Naive thymus-derived CD8-positive, alpha-beta T cell (primary cell): Measurements from ENCODE around the gene COLQ. TPM values are rescaled to one million over a fixed set of nuclear protein-coding genes. Genes with fewer than 3 reads are reported as not detected.

Source experiments
- ATAC-seq, 2 donors: fragments of 150-1000 bp; cut with Tn5 transposase in 1 of 2; sonication (Bioruptor Pico), chemical (Tn5 transposase) in 1 of 2; 1 replicate in 1 of 2; 2 replicates in 1 of 2; pipeline ENCODE4 v1.10.0; 2021; ENCODE audit warnings: mild to moderate bottlenecking in 2 of 2, moderate library complexity in 2 of 2
- POLR2A ChIA-PET: fragments of 350-600 bp; sonication (Branson Sonifier 250); formaldehyde crosslinking; loops from one replicate; lab custom pipeline; 2021; ENCODE audit warnings: antibody characterized with exemption; lab: Charles Lee
- DNase-seq, 10 donors: peaks; one replicate each; pipeline versions ENCODE4 v3.0.0 to v3.0.0-alpha.2; 2020 to 2022
- H3K27ac Mint-ChIP-seq, 10 donors: one replicate each; pipeline ENCODE4 v1.8.0; 2020 to 2022; ENCODE audit warnings: mild to moderate bottlenecking in 10 of 10, mixed read lengths in 10 of 10, moderate library complexity in 4 of 10, inconsistent platforms in 1 of 10
- H3K27me3 Mint-ChIP-seq, 5 donors: one replicate each; pipeline ENCODE4 v1.8.0; 2021 to 2022; ENCODE audit warnings: mixed read lengths in 5 of 5
- H3K36me3 Mint-ChIP-seq, 3 donors: one replicate each; pipeline ENCODE4 v1.8.0; 2020 to 2022; ENCODE audit warnings: mixed read lengths in 3 of 3, mild to moderate bottlenecking in 2 of 3, inconsistent platforms in 1 of 3
- H3K4me1 Mint-ChIP-seq, 4 donors: one replicate each; pipeline ENCODE4 v1.8.0; 2021 to 2022; ENCODE audit warnings: mixed read lengths in 4 of 4
- H3K4me3 Mint-ChIP-seq, 10 donors: one replicate each; pipeline ENCODE4 v1.8.0; 2020 to 2022; ENCODE audit warnings: mild to moderate bottlenecking in 10 of 10, mixed read lengths in 10 of 10, moderate library complexity in 6 of 10, inconsistent platforms in 1 of 10
- H3K9me3 Mint-ChIP-seq, 9 donors: one replicate each; pipeline ENCODE4 v1.8.0; 2020 to 2022; ENCODE audit warnings: mixed read lengths in 9 of 9, mild to moderate bottlenecking in 3 of 9, inconsistent platforms in 1 of 9, moderate library complexity in 1 of 9
- polyA plus RNA-seq, 3 donors: library from polyadenylated mRNA; unstranded; fragments of 300-500 nt; fragmentation: Illumina TruSeq; gene quantifications; one replicate each; pipeline ENCODE4 v1.2.3, GENCODE V29; 2021
- total RNA-seq, 8 experiments: library from RNA in 2 of 8; stranded (reverse) in 2 of 8; gene quantifications; one replicate each; pipeline ENCODE4 v1.2.3 and lab custom pipeline; 2021 to 2026

COLQ gene
- total RNA-seq (1 to 10 TPM; 2.9 to 3.4 TPM), polyA plus RNA-seq (under 1 TPM in 2 of 3 donors, not detected in 1; 0.09 to 0.15 TPM), total RNA-seq (lab: John Stamatoyannopoulos, UW) (1.9 to 4.8 (median 3.0) reads per million in 6 experiments)

GRCh38 chr3:15521573-15521965, at the start of gene COLQ:
TSS of gene COLQ (minus strand) at chr3:15521706. CDS start at chr3:15521625, 81 bp downstream.
- ATAC-seq (no peak), DNase-seq (no peak)
- Mint-ChIP-seq H3K9me3 (peaks cover 0 to 3% (median 0%) of the 10 kb centered on the region in 9 donors), H3K4me3 (peak within 1 kb of the TSS in 9 of 10 donors; percentile 4 to 67 (median 38)), H3K4me1 (peaks cover 5 to 37% (median 14%) of the 10 kb centered on the region in 4 donors), H3K36me3 (peaks cover 0 to 6% (median 0%) of the 10 kb centered on the region in 3 donors), H3K27ac (peak within 1 kb of the TSS in 3 of 10 donors; percentile 27 to 83 (median 61)), H3K27me3 (peaks cover 0 to 12% (median 4%) of the 10 kb centered on the region in 5 donors)
- POLR2A ChIA-PET, result no interaction called here

GRCh38 chr3:15563190-15563589, 41.7 kb upstream of the COLQ start:
- Mint-ChIP-seq H3K27me3 (no peaks in the 10 kb centered on the region), H3K36me3 (peaks cover under 1 to 94% (median 26%) of the 10 kb centered on the region in 3 donors), H3K4me1 (peaks cover 0 to 6% (median 2%) of the 10 kb centered on the region in 4 donors), H3K27ac (peak overlapping the region in 1 of 10 donors; percentile 66), H3K4me3 (no peak overlapping the region), H3K9me3 (no peaks in the 10 kb centered on the region)
- no peak for DNase-seq
- no peak for ATAC-seq
- POLR2A ChIA-PET, result no interaction called here

- Mint-ChIP-seq H3K27ac (peak overlapping the region in 3 of 10 donors; percentile 12 to 66 (median 20)), H3K9me3 (no peaks in the 10 kb centered on the region), H3K4me1 (peaks cover 0 to 6% (median 4%) of the 10 kb centered on the region in 4 donors), H3K36me3 (peaks cover 0 to 87% (median 22%) of the 10 kb centered on the region in 3 donors), H3K27me3 (no peaks in the 10 kb centered on the region), H3K4me3 (no peak overlapping the region)
- POLR2A ChIA-PET, result no interaction called here
- ATAC-seq (no peak), DNase-seq (no peak)
These were observed 41.1 kb upstream of the COLQ start for GRCh38 chr3:15562560-15562959.

GRCh38 chr3:15558581-15558980, 37.1 kb upstream of the COLQ start:
- no peak overlapping the region for H3K27ac Mint-ChIP-seq
- H3K4me3 Mint-ChIP-seq, result no peak overlapping the region
- peaks cover 0 to 53% (median 17%) of the 10 kb centered on the region in 3 donors for H3K36me3 Mint-ChIP-seq

GRCh38 chr3:15557511-15557946, 36.0 kb upstream of the COLQ start:
- no peak overlapping the region for H3K4me3 Mint-ChIP-seq
- H3K27me3 Mint-ChIP-seq, result no peaks in the 10 kb centered on the region
- peak overlapping the region in 1 of 10 donors; percentile 36 for H3K27ac Mint-ChIP-seq
- peaks cover 0 to 46% (median 14%) of the 10 kb centered on the region in 3 donors for H3K36me3 Mint-ChIP-seq
- POLR2A ChIA-PET, result no interaction called here
- DNase-seq, result peak in 9 of 10 donors; percentile 19 to 66 (median 39)
- peak; percentile 90 to 91 for ATAC-seq
- no peaks in the 10 kb centered on the region for H3K9me3 Mint-ChIP-seq
- H3K4me1 Mint-ChIP-seq, result peaks cover 0 to 27% (median 8%) of the 10 kb centered on the region in 4 donors

More at GRCh38 chr3:15558581-15558980, 37.1 kb upstream of the COLQ start:
- no peaks in the 10 kb centered on the region for H3K9me3 Mint-ChIP-seq
- POLR2A ChIA-PET, result interaction anchor here (0.6 kb wide), 3 partner anchors 62 to 291 kb away, joined by 3 to 4 read pairs (median 4); no protein-coding TSS in a partner anchor
- H3K4me1 Mint-ChIP-seq, result peaks cover 0 to 27% (median 9%) of the 10 kb centered on the region in 4 donors
- no peaks in the 10 kb centered on the region for H3K27me3 Mint-ChIP-seq
- DNase-seq, result no peak
- ATAC-seq, result no peak

- ATAC-seq (peak in 1 of 2 donors; percentile 41), DNase-seq (no peak)
- H3K27ac Mint-ChIP-seq, result peak overlapping the region in 2 of 10 donors; percentile 11 to 40
- POLR2A ChIA-PET, result no interaction called here
- no peaks in the 10 kb centered on the region for H3K9me3 Mint-ChIP-seq
- H3K4me3 Mint-ChIP-seq, result no peak overlapping the region
- H3K4me1 Mint-ChIP-seq, result peaks cover 0 to 27% (median 8%) of the 10 kb centered on the region in 4 donors
- H3K27me3 Mint-ChIP-seq, result no peaks in the 10 kb centered on the region
- peaks cover 2 to 44% (median 15%) of the 10 kb centered on the region in 3 donors for H3K36me3 Mint-ChIP-seq
These were observed 35.0 kb upstream of the COLQ start for GRCh38 chr3:15556512-15556911.

GRCh38 chr3:15553749-15554148, 32.2 kb upstream of the COLQ start:
- POLR2A ChIA-PET, result no interaction called here
- Mint-ChIP-seq H3K4me1 (peaks cover 0 to 27% (median 7%) of the 10 kb centered on the region in 4 donors), H3K36me3 (peaks cover 17 to 31% (median 28%) of the 10 kb centered on the region in 3 donors), H3K27ac (peak overlapping the region in 2 of 10 donors; percentile 18 to 31), H3K9me3 (peaks cover 0 to 5% (median 0%) of the 10 kb centered on the region in 9 donors), H3K4me3 (no peak overlapping the region), H3K27me3 (no peaks in the 10 kb centered on the region)
- DNase-seq (no peak), ATAC-seq (no peak)

- Mint-ChIP-seq H3K9me3 (peaks cover 3 to 20% (median 5%) of the 10 kb centered on the region in 9 donors), H3K27me3 (no peaks in the 10 kb centered on the region), H3K4me1 (peaks cover 0 to 16% (median 4%) of the 10 kb centered on the region in 4 donors), H3K36me3 (peaks cover 27 to 35% (median 28%) of the 10 kb centered on the region in 3 donors), H3K27ac (peak overlapping the region in 1 of 10 donors; percentile 80), H3K4me3 (no peak overlapping the region)
- ATAC-seq (no peak), DNase-seq (no peak)
- POLR2A ChIA-PET, result no interaction called here
These were observed 30.4 kb upstream of the COLQ start for GRCh38 chr3:15551902-15552301.

- DNase-seq (no peak), ATAC-seq (no peak)
- Mint-ChIP-seq H3K9me3 (peaks cover 10 to 36% (median 14%) of the 10 kb centered on the region in 9 donors), H3K4me3 (no peak overlapping the region), H3K36me3 (peaks cover 24 to 35% (median 33%) of the 10 kb centered on the region in 3 donors), H3K27ac (no peak overlapping the region), H3K27me3 (peaks cover 0 to 1% (median 0%) of the 10 kb centered on the region in 5 donors), H3K4me1 (peaks cover 0 to 1% (median 0%) of the 10 kb centered on the region in 4 donors)
- POLR2A ChIA-PET, result no interaction called here
These were observed 28.3 kb upstream of the COLQ start for GRCh38 chr3:15549846-15550245.

GRCh38 chr3:15542614-15543013, 21.1 kb upstream of the COLQ start:
- DNase-seq (no peak), ATAC-seq (no peak)
- H3K27me3 Mint-ChIP-seq, result peaks cover 0 to 1% (median 0%) of the 10 kb centered on the region in 5 donors
- H3K4me3 Mint-ChIP-seq, result no peak overlapping the region
- POLR2A ChIA-PET, result no interaction called here
- peaks cover 8 to 23% (median 14%) of the 10 kb centered on the region in 9 donors for H3K9me3 Mint-ChIP-seq
- H3K27ac Mint-ChIP-seq, result peak overlapping the region in 2 of 10 donors; percentile 9 to 22
- peaks cover 8 to 19% (median 15%) of the 10 kb centered on the region in 4 donors for H3K4me1 Mint-ChIP-seq
- peaks cover 0 to 9% (median 2%) of the 10 kb centered on the region in 3 donors for H3K36me3 Mint-ChIP-seq

GRCh38 chr3:15541371-15541770, 19.9 kb upstream of the COLQ start:
- no peak overlapping the region for H3K4me3 Mint-ChIP-seq
- H3K4me1 Mint-ChIP-seq, result peaks cover 13 to 32% (median 27%) of the 10 kb centered on the region in 4 donors
- ATAC-seq, result no peak

GRCh38 chr3:15539066-15539465, 17.6 kb upstream of the COLQ start:
- peaks cover 0 to under 1% (median 0%) of the 10 kb centered on the region in 3 donors for H3K36me3 Mint-ChIP-seq
- H3K27ac Mint-ChIP-seq, result peak overlapping the region in 2 of 10 donors; percentile 13 to 69
- H3K4me3 Mint-ChIP-seq, result no peak overlapping the region
- DNase-seq (no peak), ATAC-seq (no peak)
- no peaks in the 10 kb centered on the region for H3K9me3 Mint-ChIP-seq
- POLR2A ChIA-PET, result no interaction called here
- no peaks in the 10 kb centered on the region for H3K27me3 Mint-ChIP-seq
- H3K4me1 Mint-ChIP-seq, result peaks cover 21 to 45% (median 42%) of the 10 kb centered on the region in 4 donors

More at GRCh38 chr3:15541371-15541770, 19.9 kb upstream of the COLQ start:
- POLR2A ChIA-PET, result interaction anchor here (0.7 kb wide), 1 partner anchor 78 kb away, joined by 3 read pairs; no protein-coding TSS in a partner anchor
- no peaks in the 10 kb centered on the region for H3K27me3 Mint-ChIP-seq
- H3K36me3 Mint-ChIP-seq, result peaks cover 0 to 2% (median 0%) of the 10 kb centered on the region in 3 donors
- H3K9me3 Mint-ChIP-seq, result peaks cover 3 to 11% (median 5%) of the 10 kb centered on the region in 9 donors
- H3K27ac Mint-ChIP-seq, result peak overlapping the region in 2 of 10 donors; percentile 2 to 36
- DNase-seq, result no peak

- Mint-ChIP-seq H3K9me3 (no peaks in the 10 kb centered on the region), H3K4me1 (peaks cover 21 to 45% (median 42%) of the 10 kb centered on the region in 4 donors), H3K36me3 (peaks cover 0 to 5% (median 0%) of the 10 kb centered on the region in 3 donors), H3K4me3 (peak overlapping the region in 5 of 10 donors; percentile 0 to 42 (median 14)), H3K27ac (peak overlapping the region in 7 of 10 donors; percentile 8 to 80 (median 48)), H3K27me3 (no peaks in the 10 kb centered on the region)
- DNase-seq (no peak), ATAC-seq (no peak)
- POLR2A ChIA-PET, result no interaction called here
These were observed 16.8 kb upstream of the COLQ start for GRCh38 chr3:15538345-15538744.
